ENCODE results near the gene ZNF254. TPM values are rescaled to one million over a fixed set of nuclear protein-coding genes. Genes with fewer than 3 reads are reported as not detected.

The ZNF254 gene
- total RNA-seq, 2 donors from 2014 or later: 12.9 to 31.0 TPM

DNA sequence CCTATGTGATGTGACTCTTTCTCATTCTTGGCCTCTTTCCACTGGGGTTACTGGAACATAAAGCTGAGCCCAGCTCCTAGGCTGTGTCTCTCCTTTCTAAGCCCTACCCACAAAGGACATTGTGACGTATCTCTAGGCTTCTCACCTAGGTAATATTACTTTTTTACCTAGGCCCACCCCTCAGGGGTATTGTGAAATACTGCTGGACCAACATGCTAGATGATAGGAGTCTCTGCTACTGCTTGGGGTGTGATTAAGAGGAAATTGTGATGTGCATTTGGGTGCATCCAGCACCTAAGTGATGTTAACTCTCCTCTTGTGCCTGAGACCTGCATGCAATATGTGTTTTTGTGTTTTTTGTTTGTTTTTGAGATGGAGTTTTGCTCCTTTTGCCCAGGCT, 22.8 kb upstream of the ZNF254 start:
- Histone ChIP-seq H3K4me3 (no peak overlapping the region), H3K27me3 (replicated peaks; ENCODE audit: insufficient read depth) (no peaks in the 10 kb centered on the region), H3K36me3 (peaks cover 16% of the 10 kb centered on the region), H3K9me3 (no peaks in the 10 kb centered on the region), H3K27ac (no peak overlapping the region), H3K4me1 (ENCODE audit: control insufficient read depth in 1 of 2, low read depth in 2 of 2) (no peaks in the 10 kb centered on the region)
- DNase-seq (ENCODE audit: low spot score): no peak
- TF ChIP-seq, protein P1, sequence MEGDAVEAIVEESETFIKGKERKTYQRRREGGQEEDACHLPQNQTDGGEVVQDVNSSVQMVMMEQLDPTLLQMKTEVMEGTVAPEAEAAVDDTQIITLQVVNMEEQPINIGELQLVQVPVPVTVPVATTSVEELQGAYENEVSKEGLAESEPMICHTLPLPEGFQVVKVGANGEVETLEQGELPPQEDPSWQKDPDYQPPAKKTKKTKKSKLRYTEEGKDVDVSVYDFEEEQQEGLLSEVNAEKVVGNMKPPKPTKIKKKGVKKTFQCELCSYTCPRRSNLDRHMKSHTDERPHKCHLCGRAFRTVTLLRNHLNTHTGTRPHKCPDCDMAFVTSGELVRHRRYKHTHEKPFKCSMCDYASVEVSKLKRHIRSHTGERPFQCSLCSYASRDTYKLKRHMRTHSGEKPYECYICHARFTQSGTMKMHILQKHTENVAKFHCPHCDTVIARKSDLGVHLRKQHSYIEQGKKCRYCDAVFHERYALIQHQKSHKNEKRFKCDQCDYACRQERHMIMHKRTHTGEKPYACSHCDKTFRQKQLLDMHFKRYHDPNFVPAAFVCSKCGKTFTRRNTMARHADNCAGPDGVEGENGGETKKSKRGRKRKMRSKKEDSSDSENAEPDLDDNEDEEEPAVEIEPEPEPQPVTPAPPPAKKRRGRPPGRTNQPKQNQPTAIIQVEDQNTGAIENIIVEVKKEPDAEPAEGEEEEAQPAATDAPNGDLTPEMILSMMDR (IDR thresholded peaks at IDR 0.05): no peak
- no peak for ATAC-seq (ENCODE audit: insufficient number of reproducible peaks, low FRiP score, low read depth)

DNA sequence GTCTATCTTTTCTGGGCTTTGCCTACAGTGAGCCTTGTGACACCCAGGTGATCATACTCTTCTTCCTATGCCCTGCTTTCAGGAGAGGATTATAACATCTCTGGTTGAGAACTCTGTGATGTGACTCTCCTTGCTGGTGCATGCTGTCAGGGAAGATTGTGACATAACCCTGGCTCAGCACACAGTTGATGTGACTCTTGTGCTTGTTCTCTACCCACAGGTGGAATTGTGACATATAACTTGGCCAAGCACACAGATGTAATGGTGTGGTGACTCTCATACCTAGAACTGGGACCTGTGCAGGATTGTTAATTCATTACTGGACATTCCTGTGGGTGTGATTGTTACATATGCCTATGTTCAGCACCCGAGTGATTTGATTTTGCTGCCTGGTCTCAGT, 21.7 kb upstream of the ZNF254 start:
- no peak for DNase-seq (ENCODE audit: low spot score)
- Histone ChIP-seq H3K27ac (no peak overlapping the region), H3K27me3 (replicated peaks; ENCODE audit: insufficient read depth) (no peaks in the 10 kb centered on the region), H3K36me3 (peaks cover 13% of the 10 kb centered on the region), H3K4me1 (ENCODE audit: control insufficient read depth in 1 of 2, low read depth in 2 of 2) (no peaks in the 10 kb centered on the region), H3K4me3 (no peak overlapping the region), H3K9me3 (no peaks in the 10 kb centered on the region)
- ATAC-seq (ENCODE audit: insufficient number of reproducible peaks, low FRiP score, low read depth): no peak
- TF ChIP-seq, protein P1 (IDR thresholded peaks at IDR 0.05): no peak

DNA sequence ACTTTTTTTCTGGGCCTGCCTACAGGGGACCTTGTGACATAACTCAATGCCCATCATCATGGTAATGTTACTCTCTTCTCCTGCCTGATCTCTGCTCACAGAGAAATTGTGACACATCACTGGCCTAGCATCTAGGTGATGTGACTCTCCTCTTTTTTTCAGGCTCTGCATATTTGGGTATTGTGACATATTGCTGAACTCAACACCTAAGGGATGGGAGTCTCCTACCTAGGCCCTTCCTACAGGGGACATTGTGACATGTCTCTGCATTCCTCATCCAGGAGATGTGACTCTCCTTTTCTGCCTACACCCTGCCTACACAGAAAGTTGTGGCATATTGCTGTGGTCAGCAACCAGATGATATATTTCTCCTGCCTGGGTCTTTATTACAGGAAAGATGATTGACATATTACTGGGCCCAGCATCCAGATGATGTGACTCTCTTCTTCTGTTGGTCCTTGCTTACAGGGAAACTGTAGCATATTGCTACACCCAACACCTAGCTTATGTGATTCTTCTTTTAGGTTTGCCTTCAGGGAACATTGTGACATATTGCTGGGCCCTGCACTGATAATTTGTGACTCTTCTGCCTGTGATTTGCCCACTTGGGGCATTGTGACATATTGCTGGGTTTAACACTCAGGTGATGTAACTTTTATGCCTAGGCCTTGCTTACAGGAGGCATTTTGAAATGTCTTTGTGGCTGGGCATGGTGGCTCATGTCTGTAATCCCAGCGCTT, 21.0 kb upstream of the ZNF254 start:
- H3K9me3 ChIP-seq: no peaks in the 10 kb centered on the region
- ATAC-seq (ENCODE audit: insufficient number of reproducible peaks, low FRiP score, low read depth): no peak

DNA sequence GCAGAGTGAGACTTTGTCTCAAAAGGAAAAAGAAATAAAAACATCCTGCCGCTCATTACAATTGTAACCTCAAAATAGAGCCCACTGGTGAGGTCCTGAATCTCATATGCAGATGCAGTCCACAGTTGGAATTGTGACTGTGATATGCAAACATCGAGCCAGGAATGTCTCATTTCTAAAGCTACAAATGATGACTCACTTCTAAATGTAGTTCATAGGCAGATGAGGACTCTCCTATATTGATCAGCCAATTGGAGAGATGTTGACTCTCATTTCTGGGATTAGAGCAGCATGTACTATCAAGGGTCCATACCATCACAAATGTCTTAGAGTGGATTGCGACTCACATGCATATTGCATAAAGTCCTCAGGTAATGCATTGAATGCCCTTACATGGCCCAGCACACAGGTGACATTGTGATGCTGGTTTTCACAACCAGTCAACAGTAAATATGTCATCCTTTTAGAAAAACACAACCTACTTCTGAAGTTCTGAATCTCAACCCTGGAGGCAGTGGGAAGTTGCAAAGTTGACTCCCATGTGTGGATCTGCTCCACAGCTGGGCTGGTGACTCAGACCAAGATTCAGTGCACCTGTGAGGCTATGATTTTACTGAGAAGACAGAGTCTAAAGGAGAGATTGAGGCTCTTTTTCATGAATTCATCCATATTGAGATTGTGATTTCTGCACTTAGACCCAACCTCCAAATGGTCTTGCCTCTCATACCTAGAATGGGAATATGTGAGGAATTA, 16.9 kb upstream of the ZNF254 start:
- Histone ChIP-seq H3K27ac (no peak overlapping the region), H3K36me3 (peaks cover 8% of the 10 kb centered on the region), H3K9me3 (no peaks in the 10 kb centered on the region), H3K27me3 (replicated peaks; ENCODE audit: insufficient read depth) (no peaks in the 10 kb centered on the region), H3K4me3 (no peak overlapping the region), H3K4me1 (ENCODE audit: control insufficient read depth in 1 of 2, low read depth in 2 of 2) (no peaks in the 10 kb centered on the region)
- ATAC-seq (ENCODE audit: insufficient number of reproducible peaks, low FRiP score, low read depth) (no peak), DNase-seq (ENCODE audit: low spot score) (no peak)
- TF ChIP-seq, protein P1 (IDR thresholded peaks at IDR 0.05): no peak

More for the DNA sequence above, 21.0 kb upstream of the ZNF254 start:
- Histone ChIP-seq H3K4me1 (ENCODE audit: control insufficient read depth in 1 of 2, low read depth in 2 of 2) (no peaks in the 10 kb centered on the region), H3K36me3 (peaks cover 12% of the 10 kb centered on the region), H3K27me3 (replicated peaks; ENCODE audit: insufficient read depth) (no peaks in the 10 kb centered on the region), H3K4me3 (no peak overlapping the region), H3K27ac (no peak overlapping the region)
- TF ChIP-seq, protein P1 (IDR thresholded peaks at IDR 0.05): no peak
- no peak for DNase-seq (ENCODE audit: low spot score)

DNA sequence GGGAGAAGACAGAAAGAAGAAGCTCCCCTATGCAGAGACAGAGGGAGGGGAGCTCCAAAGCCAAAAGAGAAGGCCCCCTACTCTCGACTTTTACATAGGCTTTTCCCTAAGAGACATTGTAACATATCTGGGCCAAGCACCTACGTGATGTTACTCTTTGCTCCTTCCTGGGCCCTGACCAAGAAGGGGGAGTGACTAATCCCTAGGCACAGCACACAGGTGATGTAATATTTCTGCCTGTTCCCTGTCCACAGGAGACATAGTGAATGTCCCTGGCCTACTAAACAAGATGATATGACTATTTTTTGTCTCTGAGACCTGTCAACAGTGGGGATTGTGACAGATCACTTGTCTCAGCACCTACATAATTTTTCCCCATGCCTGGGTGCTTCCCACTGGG, 15.9 kb upstream of the ZNF254 start:
- TF ChIP-seq, protein P1 (IDR thresholded peaks at IDR 0.05): no peak
- Histone ChIP-seq H3K9me3 (no peaks in the 10 kb centered on the region), H3K36me3 (no peaks in the 10 kb centered on the region), H3K4me1 (ENCODE audit: control insufficient read depth in 1 of 2, low read depth in 2 of 2) (no peaks in the 10 kb centered on the region), H3K4me3 (no peak overlapping the region), H3K27ac (no peak overlapping the region), H3K27me3 (replicated peaks; ENCODE audit: insufficient read depth) (no peaks in the 10 kb centered on the region)
- DNase-seq (ENCODE audit: low spot score) (no peak), ATAC-seq (ENCODE audit: insufficient number of reproducible peaks, low FRiP score, low read depth) (no peak)

All from thoracic aorta (tissue), 2 donors.